Fibroblast of mammary gland (primary cell): ENCODE data around the gene MASP1.

Experiments
- DNase-seq: peaks from one replicate; pipeline ENCODE4 v3.0.0-alpha.2; 2010; ENCODE audit warnings: low read depth
- H3K4me3 ChIP-seq: 2 replicates; pipeline ENCODE4 v1.5.1; 2011; ENCODE audit warnings: low read depth, mild to moderate bottlenecking, low read length, moderate library complexity; ENCODE audit not compliant: control insufficient read depth
- TF ChIP-seq, protein P1 (sequence below): conservative IDR thresholded peaks from 2 replicates; pipeline ENCODE4 v1.5.1; 2011; ENCODE audit warnings: low read depth, low read length, inconsistent platforms; ENCODE audit not compliant: control insufficient read depth, insufficient read depth

The MASP1 gene

DNA sequence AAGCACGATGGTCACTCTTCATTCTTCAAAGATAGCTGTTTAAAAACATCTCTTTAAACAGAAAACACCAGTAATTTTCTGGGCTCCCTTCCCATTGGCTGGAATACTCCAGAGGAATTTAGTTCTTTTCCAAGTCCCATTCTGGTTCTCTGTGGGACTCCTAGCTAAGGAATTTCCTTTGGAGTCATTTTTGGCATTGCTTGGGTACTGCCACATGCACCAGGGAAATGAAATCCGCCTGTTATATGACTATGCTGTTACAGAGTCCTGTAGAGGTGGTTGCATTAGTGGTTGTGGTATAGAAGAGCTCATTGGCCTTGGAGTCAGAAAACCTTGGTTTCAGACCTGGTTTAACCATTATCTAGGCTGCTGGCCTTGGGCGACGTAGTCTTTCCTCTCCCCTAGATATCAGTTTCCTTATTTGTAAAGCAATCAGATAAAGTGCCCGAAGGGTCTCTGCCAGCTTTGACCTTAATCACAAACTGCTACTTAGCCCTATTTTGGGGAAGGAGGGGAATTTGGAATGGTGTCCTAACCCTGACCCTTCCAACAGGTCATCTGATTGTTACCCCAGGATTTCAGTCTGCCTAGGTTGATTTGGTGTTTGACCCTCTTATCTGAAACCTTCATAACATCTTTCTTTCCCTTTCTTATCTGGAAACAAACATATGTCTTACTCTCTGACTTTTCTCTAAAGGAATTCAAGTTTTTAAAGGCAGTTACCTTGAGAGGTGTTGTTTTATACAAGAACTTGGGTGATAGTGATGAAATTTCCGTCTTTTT lies 80.8 kb downstream of the MASP1 start:
- TF ChIP-seq, protein P1, sequence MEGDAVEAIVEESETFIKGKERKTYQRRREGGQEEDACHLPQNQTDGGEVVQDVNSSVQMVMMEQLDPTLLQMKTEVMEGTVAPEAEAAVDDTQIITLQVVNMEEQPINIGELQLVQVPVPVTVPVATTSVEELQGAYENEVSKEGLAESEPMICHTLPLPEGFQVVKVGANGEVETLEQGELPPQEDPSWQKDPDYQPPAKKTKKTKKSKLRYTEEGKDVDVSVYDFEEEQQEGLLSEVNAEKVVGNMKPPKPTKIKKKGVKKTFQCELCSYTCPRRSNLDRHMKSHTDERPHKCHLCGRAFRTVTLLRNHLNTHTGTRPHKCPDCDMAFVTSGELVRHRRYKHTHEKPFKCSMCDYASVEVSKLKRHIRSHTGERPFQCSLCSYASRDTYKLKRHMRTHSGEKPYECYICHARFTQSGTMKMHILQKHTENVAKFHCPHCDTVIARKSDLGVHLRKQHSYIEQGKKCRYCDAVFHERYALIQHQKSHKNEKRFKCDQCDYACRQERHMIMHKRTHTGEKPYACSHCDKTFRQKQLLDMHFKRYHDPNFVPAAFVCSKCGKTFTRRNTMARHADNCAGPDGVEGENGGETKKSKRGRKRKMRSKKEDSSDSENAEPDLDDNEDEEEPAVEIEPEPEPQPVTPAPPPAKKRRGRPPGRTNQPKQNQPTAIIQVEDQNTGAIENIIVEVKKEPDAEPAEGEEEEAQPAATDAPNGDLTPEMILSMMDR, result no peak
- peak; percentile 69 for DNase-seq
- no peak overlapping the region for H3K4me3 ChIP-seq

DNA sequence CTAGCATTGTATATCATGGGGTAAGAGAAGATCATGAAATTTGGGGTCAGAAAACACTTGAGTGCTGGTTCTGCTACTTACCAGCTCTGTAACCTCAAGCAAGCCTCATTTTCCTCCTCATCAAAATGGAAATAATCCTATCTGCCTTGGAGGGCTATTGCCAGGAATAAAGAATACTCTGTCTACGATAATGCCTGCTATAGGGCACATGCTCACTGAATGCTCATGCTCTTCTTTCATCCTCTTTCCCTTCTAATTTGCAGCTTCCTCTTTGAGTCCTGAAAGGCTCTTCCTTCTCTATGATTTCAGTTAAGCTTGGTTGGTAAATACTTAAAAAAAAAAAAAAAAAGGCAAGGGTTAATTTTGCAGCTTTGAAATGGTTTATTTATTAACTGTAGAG lies 81.4 kb downstream of the MASP1 start:
- TF ChIP-seq, protein P1, result no peak
- no peak overlapping the region for H3K4me3 ChIP-seq
- DNase-seq, result no peak

DNA sequence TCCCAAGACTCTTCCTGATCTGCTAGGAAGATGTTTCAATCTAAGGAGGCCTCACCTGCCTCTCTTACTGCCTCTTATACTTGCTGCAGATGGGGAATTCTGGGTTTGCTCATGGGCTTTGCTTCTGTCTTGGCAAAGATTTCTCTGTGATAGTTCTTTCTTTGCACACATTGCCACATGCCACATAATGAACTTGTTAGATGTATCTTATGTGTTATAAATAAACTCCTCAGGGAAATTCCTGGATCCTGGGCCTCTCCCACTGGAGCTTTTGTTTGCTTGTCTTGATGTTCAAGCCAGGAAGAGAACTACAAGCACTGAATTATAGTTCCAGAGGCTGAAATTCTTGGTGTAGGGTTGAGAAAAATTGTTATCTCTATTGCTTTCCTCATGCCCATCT lies 82.0 kb downstream of the MASP1 start:
- TF ChIP-seq, protein P1, result no peak
- DNase-seq, result no peak

DNA sequence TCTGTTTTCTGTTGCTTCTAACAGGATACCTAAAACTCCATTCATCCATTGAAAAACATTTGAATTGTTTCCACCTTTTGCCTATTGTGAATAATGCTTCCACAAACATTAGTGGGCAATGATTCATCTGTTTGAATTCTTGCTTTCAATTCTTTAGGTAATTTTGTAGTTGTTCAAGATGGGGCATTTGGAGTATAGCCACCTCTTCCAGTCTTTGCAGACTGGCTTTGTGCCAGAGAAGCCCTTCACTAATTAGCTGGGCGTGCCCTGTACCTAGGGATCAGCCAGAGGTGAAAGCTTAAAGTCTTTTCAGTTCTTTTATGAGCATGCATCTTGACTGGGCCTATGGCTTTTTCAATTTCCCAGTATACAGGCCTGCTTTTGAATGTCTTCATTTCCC lies 83.4 kb downstream of the MASP1 start:
- DNase-seq, result peak; percentile 62
- TF ChIP-seq, protein P1, result no peak
- H3K4me3 ChIP-seq, result no peak overlapping the region

More for the DNA sequence above, 82.0 kb downstream of the MASP1 start:
- H3K4me3 ChIP-seq, result no peak overlapping the region

DNA sequence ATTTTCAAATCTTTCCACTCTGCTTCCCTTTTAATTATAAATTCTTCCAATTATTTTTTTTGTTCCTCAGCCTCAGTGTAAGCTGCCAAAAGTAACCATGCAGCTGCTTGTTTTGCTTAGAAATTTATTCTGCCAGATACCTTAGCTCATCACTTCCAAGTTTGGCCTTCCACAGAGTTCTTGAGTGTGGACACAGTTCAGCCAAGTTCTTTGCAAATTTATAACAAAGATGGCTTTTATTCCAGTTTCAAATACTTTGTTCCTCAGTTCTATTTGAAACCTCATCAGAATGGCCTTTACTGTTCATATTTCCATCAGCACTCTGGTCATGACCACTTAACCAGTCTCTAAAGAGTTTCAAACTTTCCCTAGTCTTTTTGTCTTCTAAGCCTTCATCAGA lies 83.9 kb downstream of the MASP1 start:
- DNase-seq, result no peak
- H3K4me3 ChIP-seq, result no peak overlapping the region
- TF ChIP-seq, protein P1, result no peak

DNA sequence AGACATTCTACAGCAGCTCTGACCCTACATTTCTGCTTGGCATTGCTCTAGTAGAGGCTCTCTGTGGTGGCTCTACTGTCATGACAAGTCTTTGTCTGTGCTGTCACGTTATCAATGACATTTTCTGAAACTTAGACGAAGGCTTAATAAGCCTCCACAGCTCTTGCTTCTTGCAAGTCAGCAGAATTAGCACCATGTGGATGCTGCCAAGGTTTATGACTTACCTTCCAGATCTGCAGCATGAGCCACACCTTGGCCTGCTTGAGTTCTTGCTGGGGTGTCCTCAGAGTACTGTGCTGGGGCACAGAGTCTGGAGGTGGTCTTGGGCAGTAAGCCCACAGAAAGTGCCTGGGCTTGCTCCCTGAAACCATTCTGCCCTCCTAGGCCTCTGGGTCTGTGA lies 84.5 kb downstream of the MASP1 start:
- TF ChIP-seq, protein P1, result no peak

More for the DNA sequence above, 84.5 kb downstream of the MASP1 start:
- no peak overlapping the region for H3K4me3 ChIP-seq
- no peak for DNase-seq
